Glomerular visceral epithelial cell (primary cell): ENCODE results near the gene ZNF488.

ENCODE experiments used
- DNase-seq: peaks from one replicate; pipeline ENCODE4 v3.0.0-alpha.2; 2016; ENCODE audit errors: extremely low spot score

The ZNF488 gene

GRCh38 chr10:47332371-47332770, 51.7 kb downstream of the ZNF488 start:
- DNase-seq = no peak

DNA sequence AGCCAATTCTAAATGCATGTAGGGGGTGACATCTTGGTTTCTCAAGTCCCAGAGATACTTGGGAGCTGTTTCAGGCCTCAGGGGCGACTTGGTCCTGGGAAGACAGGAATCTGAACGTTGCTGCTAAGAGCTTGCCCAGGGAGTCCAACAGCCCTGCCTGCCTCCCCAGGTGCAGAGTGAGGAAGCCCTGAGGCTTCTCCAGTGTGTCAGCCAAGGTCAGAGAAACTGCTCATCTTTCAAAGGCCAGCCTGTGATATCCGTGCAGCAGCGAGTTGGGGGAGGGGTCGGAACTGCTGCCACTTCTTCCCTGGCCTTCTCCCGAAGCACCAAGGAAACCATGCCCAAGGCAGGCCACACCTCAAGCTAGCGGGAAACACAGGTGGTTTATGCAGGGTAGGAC, 52.1 kb downstream of the ZNF488 start:
- DNase-seq = no peak

GRCh38 chr10:47331491-47331890, 52.6 kb downstream of the ZNF488 start:
- DNase-seq = no peak

DNA sequence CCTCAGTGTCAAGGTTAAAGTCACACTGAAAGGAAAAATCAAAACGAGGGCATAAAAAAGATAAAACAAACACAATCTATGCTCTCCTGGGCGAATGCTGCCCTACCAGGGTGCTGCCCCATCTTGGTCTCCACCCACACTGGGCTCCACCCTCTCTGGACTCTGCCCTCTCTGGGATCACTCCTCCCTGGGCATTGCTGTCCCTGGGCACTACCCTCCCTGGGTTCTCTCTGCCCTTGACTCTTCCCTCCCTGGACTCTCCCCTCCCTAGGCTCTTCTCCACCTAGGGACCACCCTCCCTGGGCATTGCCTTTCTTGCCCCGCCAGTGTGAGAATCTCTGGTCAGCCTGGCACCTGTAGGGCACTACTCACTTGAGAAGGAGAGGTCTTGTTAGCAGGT, 53.3 kb downstream of the ZNF488 start:
- DNase-seq = no peak

- no peak for DNase-seq
Observed at GRCh38 chr10:47330366-47330765, 53.7 kb downstream of the ZNF488 start.

- no peak for DNase-seq
Observed at GRCh38 chr10:47329855-47330254, 54.2 kb downstream of the ZNF488 start.

- DNase-seq = no peak
Observed at GRCh38 chr10:47326927-47327330, 57.2 kb downstream of the ZNF488 start.

DNA sequence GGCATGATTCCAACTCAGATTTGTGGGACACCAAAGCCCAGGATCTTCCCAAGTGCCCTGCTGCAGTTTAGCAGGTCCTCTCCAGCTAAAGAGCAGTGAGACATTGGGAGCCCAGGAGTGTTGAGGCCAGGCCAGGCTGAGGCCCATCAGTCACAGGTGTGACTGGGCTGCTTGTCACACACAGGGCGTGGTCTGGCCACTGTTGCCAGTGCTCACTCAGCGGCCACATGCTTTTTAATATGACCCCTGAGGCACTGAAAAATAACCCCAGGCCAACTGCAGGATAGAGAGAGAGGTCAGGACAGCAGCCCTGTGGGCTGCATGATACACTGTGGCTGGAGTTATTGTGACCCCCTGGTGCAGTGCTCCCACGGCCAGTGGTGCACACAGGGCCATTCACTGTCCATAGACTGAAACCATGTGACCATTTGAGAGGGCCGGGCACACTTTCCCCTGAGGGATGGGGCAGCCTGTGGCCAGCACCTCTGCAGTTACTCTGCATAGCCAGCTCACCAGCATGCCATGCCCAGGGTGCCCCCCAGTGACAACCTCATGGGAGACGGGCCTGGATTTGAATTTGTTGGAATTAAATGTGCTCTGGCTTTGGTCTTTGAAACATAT, 57.7 kb downstream of the ZNF488 start:
- DNase-seq = no peak

- no peak for DNase-seq
Observed at GRCh38 chr10:47325303-47326291, 58.5 kb downstream of the ZNF488 start.

DNA sequence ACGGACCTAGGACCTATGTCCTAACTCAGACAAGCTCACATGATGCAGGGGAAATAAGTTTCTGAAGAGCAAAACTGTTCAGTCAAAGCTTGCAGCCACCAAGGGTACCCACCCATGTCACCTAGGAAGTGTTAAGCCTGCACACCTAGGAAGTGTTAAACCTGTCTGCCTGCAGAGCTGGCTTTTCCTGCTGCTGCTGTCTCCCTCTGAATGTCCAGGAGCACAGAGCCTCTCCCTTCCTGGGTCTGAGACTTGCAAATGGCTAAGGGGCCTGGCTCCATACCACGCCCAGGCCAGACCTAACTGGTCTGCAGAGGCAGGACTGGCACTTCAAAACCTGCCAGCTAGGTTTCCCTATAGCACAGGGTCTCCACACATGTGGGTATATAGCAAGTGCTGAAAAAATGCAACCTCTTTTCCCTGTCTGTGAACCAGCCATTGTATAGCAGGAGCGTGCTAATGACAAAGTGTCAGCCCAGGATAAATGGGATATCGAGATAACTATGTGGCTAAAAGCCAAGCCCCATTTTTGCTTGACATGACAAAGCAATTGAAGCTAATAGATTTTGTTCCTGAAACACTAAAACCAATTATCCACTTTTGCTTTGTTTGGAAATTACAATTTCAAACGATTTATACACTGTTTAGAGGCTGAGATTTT, 60.3 kb downstream of the ZNF488 start:
- no peak for DNase-seq

DNA sequence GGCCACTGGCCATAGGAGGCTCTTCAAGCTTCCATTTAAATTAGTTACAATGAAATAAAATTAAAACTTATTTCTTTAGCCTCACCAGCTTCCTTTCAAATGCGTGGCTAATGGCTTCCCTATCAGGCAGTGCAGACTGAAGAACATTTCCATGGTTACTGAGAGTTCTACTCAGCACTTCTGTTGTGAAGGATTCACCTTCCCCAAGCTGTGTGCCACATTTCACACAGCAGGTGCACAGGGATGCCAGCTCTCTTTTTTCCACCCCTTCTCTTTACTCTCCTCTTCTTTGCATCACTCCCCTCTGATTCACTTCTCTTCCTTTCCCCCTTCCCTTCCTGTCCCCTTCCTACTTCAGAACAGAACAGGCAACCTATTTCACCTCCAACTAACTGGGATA, 61.0 kb downstream of the ZNF488 start:
- no peak for DNase-seq

DNA sequence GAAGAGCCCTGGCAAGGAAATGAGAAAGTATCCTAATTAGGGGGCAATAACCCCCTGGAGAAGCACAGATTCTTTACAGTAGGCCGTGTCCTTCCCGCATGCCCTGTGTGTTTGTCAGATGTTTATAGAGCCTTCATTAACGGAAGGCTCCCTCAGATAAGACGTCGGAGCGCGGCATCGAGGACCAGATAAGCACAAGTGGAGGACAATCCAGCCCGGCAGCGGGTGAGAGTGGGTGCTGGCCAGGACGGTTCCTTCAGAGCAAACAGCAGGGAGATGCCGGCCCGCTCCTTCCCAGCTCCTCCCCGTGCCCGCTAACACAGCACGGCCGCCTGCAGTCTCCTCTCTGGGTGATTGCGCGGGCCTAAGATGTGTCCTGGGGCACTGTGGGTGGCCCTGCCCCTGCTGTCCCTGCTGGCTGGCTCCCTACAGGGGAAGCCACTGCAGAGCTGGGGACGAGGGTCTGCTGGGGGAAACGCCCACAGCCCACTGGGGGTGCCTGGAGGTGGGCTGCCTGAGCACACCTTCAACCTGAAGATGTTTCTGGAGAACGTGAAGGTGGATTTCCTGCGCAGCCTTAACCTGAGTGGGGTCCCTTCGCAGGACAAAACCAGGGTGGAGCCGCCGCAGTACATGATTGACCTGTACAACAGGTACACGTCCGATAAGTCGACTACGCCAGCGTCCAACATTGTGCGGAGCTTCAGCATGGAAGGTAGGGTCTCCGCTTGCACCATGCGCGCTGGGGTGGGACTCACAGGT, 61.6 kb downstream of the ZNF488 start, which contains the start of gene GDF2:
Gene GDF2 (plus strand): TSS at position 155 of the 762 bp plus-strand sequence. CDS start 215 bp downstream, at position 370.
- no peak for DNase-seq

- no peak for DNase-seq
Observed at GRCh38 chr10:47321521-47322195, 62.4 kb downstream of the ZNF488 start.

DNA sequence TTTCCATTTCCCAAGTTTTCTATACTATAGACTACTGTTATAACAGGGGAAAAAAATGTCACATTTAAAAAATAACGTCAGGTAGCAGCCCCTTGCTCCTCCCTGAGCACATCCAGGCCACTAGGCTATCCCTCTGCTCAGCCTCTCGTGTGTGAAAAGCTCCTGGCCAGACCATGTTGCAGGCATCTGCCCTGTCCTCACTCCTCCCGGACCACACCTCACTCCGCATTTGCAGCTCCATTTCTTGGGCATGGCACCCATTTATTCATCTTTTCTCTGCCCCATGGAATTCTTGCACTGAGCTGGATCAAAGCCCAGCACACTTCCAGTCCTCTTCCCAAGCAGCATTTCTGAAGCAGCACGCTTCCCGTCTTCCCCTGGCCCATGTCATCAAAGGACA, 63.3 kb downstream of the ZNF488 start:
- DNase-seq = no peak

DNA sequence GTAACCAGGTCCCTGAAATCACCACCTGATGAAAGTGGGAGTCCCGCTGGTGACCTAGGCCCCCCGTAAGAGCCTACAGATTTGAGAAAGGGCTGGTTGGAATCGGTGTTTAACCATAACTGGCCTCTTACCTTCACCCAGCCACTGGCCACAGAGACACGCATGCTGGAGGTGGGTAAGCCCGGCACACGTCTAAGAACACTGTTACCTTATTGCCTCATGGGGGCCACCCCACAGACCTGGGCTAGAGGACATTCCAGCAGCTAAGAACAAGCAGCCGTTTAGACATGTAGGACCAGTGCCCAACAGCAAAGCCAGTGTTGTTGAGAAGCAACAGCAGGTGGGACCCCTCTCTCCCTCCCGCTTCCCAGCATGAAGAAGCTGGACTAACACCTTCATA, 64.3 kb downstream of the ZNF488 start:
- no peak for DNase-seq

DNA sequence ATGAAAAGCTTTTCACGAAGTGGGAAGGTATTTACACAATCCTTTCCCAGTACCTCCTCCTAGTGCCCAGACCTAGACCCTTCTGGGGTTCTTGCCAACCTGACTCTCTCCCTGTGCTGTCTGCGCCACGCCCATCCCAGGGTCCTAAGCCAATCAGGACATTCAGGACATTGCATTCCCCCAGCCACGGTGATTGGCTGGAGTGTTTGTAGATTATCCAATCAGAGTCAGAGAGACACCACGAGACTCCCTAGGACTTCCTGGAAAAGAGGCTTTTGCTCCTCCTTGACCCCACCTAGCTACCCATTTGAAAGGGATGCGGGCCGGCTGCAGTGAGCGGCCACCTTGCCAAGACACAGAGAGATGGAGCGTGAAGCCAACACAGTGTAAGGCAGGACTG, 65.4 kb downstream of the ZNF488 start:
- no peak for DNase-seq

DNA sequence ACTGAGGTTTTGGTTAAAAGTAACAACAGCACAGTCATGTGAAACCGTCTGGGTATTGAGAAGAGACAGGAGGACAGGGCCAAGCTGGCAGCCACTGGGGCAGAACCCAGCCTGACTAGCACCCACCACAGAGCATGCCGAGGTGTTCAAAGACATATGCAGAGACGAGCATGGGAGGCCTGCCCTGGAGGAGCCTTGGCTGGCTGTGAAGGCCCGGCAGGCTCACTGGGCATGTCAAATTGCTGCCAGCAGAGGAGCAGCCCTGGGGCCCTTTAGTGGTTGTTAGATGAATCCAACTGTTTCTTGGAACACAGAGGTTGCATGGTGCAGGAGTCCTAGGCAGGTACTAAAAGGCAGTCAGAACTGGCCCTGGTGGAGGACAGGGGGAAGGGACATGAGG, 66.8 kb downstream of the ZNF488 start:
- no peak for DNase-seq

DNA sequence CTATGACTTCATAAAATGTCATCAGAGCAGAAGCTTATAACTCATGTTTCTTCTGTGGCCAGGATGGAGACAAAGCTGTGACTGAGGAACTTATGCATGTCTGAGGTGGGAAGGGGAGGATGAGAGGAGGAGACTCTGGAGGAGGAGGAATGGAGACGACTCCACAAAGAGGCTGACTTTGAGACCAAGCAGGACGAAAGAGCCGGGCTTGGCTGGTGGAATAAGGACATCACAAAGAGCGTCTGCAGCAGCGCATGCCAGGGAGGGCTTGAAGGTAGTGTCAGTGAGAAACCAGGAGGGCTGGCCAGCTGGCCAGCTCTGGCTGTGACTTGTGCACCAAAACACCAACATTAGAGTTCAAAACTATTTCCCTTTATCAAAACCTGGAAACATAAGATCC, 68.0 kb downstream of the ZNF488 start:
- no peak for DNase-seq
